B cell (primary cell): Measurements from ENCODE around the gene MMRN2.

ENCODE experiments used
- CTCF ChIP-seq: fragments of 200-600 bp; IDR thresholded peaks from one replicate; pipeline ENCODE4 v1.8.0; 2022; ENCODE audit warnings: antibody characterized with exemption, mild to moderate bottlenecking
- EZH2 ChIP-seq: IDR thresholded peaks from 2 replicates; pipeline ENCODE4 v1.6.1; 2012; ENCODE audit warnings: borderline replicate concordance, low read depth, mild to moderate bottlenecking, moderate library complexity, low read length; ENCODE audit not compliant: insufficient read depth, poor library complexity, severe bottlenecking

- TF ChIP-seq CTCF (no peak), EZH2 (no peak)
Observed at GRCh38 chr10:87000491-87000890, 43.1 kb upstream of the MMRN2 start.
